MM.1S (cell line): ENCODE data around the gene KHNYN.

Experiments
- DNase-seq: peaks from one replicate; pipeline ENCODE4 v3.0.0-alpha.2; 2015
- H2AFZ ChIP-seq: fragments of 300-600 bp; sonication (generic); 2 replicates; pipeline ENCODE4 v1.6.0; 2016; ENCODE audit warnings: antibody characterized with exemption, low read length
- H3F3A ChIP-seq: fragments of 300-600 bp; sonication (generic); 2 replicates; pipeline ENCODE4 v1.6.1; 2016; ENCODE audit warnings: mild to moderate bottlenecking, antibody characterized with exemption, low read length, moderate library complexity, mixed read lengths; ENCODE audit not compliant: insufficient read depth
- H3K27ac ChIP-seq: fragments of 300-600 bp; sonication (generic); 2 replicates; pipeline ENCODE4 v1.5.1; 2016; ENCODE audit warnings: mild to moderate bottlenecking, low read length
- H3K27me3 ChIP-seq: fragments of 300-600 bp; sonication (generic); replicated peaks from 2 replicates; pipeline ENCODE4 v1.6.0; 2016; ENCODE audit warnings: low read length; ENCODE audit not compliant: insufficient read depth
- H3K36me3 ChIP-seq: fragments of 300-600 bp; sonication (generic); replicated peaks from 2 replicates; pipeline ENCODE4 v1.6.1; 2016; ENCODE audit warnings: mild to moderate bottlenecking, low read length, mixed read lengths; ENCODE audit not compliant: insufficient read depth
- H3K4me1 ChIP-seq: fragments of 300-600 bp; sonication (generic); 2 replicates; pipeline ENCODE4 v1.6.1; 2016; ENCODE audit warnings: low read length, mixed read lengths
- H3K4me2 ChIP-seq: fragments of 300-600 bp; sonication (generic); 2 replicates; pipeline ENCODE4 v1.6.0; 2016; ENCODE audit warnings: low read depth, low read length
- H3K4me3 ChIP-seq: fragments of 300-600 bp; sonication (generic); 2 replicates; pipeline ENCODE4 v1.5.1; 2016; ENCODE audit warnings: low read length, mixed read lengths
- H3K79me2 ChIP-seq: fragments of 300-600 bp; sonication (generic); 2 replicates; pipeline ENCODE4 v1.6.1; 2016; ENCODE audit warnings: mixed run types, low read length, mixed read lengths
- H3K9ac ChIP-seq: fragments of 300-600 bp; sonication (generic); 2 replicates; pipeline ENCODE4 v1.6.1; 2016; ENCODE audit warnings: low read length, mixed read lengths
- H3K9me2 ChIP-seq: fragments of 300-600 bp; sonication (generic); replicated peaks from 2 replicates; pipeline ENCODE4 v1.6.1; 2016; ENCODE audit warnings: mild to moderate bottlenecking, low read length, mixed read lengths; ENCODE audit not compliant: insufficient read depth
- H3K9me3 ChIP-seq: fragments of 300-600 bp; sonication (generic); replicated peaks from 2 replicates; pipeline ENCODE4 v1.6.1; 2016; ENCODE audit warnings: mild to moderate bottlenecking, low read length, mixed read lengths; ENCODE audit not compliant: insufficient read depth
- H4K20me1 ChIP-seq: fragments of 300-600 bp; sonication (generic); 2 replicates; pipeline ENCODE4 v1.6.1; 2016; ENCODE audit warnings: mild to moderate bottlenecking, low read length, moderate library complexity, mixed read lengths; ENCODE audit not compliant: insufficient read depth
- CTCF ChIP-seq: fragments of 300-600 bp; sonication (generic); IDR thresholded peaks from 2 replicates; pipeline ENCODE4 v1.5.1; 2016; ENCODE audit warnings: antibody characterized with exemption, low read length, mixed read lengths
- EZH2 ChIP-seq: fragments of 300-600 bp; sonication (generic); optimal IDR thresholded peaks from 2 replicates; pipeline ENCODE3; 2017; ENCODE audit warnings: low read depth, mild to moderate bottlenecking, antibody characterized with exemption, low read length, mixed read lengths
- EZH2phosphoT487 ChIP-seq: fragments of 300-600 bp; sonication (generic); IDR thresholded peaks from 2 replicates; pipeline ENCODE4 v1.6.1; 2018; ENCODE audit warnings: antibody characterized with exemption, low read length

The KHNYN gene

DNA sequence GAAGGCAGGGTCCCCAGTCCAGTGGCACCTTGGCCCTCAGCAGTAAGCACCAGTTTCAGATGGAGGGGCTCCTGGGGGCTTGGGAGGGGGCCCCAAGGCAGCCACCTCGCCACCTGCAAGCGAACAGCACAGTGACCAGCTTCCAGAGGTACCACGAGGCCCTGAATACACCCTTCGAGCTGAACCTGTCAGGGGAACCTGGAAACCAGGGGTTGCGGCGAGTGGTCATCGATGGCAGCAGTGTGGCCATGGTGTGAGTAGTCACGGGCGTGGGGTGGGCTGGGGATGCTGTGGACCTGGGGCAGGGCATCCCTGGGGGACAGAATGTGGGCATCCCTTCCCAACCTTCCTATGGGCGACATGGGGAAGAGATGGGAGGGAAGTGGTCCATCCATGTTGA lies 19.8 kb upstream of the KHNYN start:
- Histone ChIP-seq H3K4me3 (no peak overlapping the region), H2AFZ (no peak overlapping the region), H3K4me1 (no peaks in the 10 kb centered on the region), H3K27me3 (no peaks in the 10 kb centered on the region), H3K27ac (no peak overlapping the region), H3F3A (no peaks in the 10 kb centered on the region), H3K9me2 (no peaks in the 10 kb centered on the region), H3K4me2 (no peak overlapping the region), H3K9me3 (no peaks in the 10 kb centered on the region), H3K36me3 (no peaks in the 10 kb centered on the region), H3K79me2 (no peaks in the 10 kb centered on the region), H4K20me1 (no peaks in the 10 kb centered on the region), H3K9ac (no peak overlapping the region)
- TF ChIP-seq EZH2phosphoT487, result no peak
- no peak for TF ChIP-seq EZH2
- no peak for TF ChIP-seq CTCF
- no peak for DNase-seq

DNA sequence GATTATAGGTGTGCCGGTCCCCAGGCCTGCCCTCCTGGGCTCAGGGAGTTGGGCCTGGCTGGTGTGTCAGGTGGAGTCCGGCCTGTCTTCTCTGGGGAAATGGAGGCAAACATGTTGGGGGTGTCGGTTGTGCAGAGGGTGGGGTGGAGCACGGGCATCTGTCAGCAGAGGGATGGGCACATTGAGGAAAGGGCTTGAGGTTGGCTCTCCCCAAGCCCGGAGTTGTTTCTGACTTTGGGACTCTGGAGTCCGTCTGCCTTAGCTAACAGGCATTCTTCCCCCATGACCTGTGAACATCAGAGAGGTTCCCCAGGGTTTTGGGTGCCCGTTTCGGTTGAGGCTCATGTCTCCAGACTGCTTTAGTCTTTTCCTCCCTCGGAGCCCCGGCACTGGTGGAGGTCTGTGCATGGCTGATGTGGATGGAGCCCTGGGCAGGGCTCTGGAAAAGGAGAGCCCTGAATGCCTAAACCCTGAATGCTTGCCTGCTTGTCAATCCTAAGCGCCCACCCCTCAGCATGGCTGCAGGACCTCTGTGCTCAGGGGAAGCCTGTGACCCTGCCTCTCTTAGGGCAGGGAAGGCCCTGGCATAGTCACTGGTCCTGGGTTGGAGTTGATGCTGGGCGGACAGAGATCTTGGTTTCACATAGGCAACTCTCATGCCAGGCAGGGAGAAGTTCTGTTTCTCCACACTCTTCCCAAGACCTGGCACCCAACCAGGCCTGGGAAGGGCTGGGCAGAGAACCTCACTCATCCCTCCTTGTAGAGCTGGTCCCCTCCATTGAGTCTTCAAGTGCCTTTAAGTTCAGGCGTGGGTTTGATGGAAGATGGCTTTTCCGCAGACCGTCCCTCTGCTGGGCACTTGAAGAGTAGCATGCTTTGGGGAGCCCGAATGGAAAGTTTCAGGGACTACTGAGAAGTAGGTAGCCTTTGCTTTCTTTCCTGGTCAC lies 18.0 kb upstream of the KHNYN start:
- no peaks in the 10 kb centered on the region for H3K9me2 ChIP-seq
- TF ChIP-seq CTCF (peak; percentile 48), EZH2 (no peak), EZH2phosphoT487 (no peak)
- H3K27me3 ChIP-seq, result no peaks in the 10 kb centered on the region
- no peaks in the 10 kb centered on the region for H4K20me1 ChIP-seq
- H3K4me2 ChIP-seq, result no peak overlapping the region
- no peaks in the 10 kb centered on the region for H3F3A ChIP-seq
- no peak overlapping the region for H2AFZ ChIP-seq
- H3K27ac ChIP-seq, result no peak overlapping the region
- no peaks in the 10 kb centered on the region for H3K79me2 ChIP-seq
- no peak overlapping the region for H3K9ac ChIP-seq
- H3K4me3 ChIP-seq, result no peak overlapping the region
- no peaks in the 10 kb centered on the region for H3K9me3 ChIP-seq
- DNase-seq, result no peak
- H3K4me1 ChIP-seq, result no peaks in the 10 kb centered on the region
- no peaks in the 10 kb centered on the region for H3K36me3 ChIP-seq

GRCh38 chr14:24414077-24414476 lies 15.7 kb upstream of the KHNYN start:
- Histone ChIP-seq H3K9me2 (no peaks in the 10 kb centered on the region), H3K4me1 (no peaks in the 10 kb centered on the region), H3K36me3 (no peaks in the 10 kb centered on the region), H3K9me3 (no peaks in the 10 kb centered on the region), H4K20me1 (no peaks in the 10 kb centered on the region), H3K4me2 (no peak overlapping the region), H2AFZ (no peak overlapping the region), H3K27me3 (no peaks in the 10 kb centered on the region), H3K9ac (no peak overlapping the region), H3K4me3 (no peak overlapping the region), H3K27ac (no peak overlapping the region), H3K79me2 (no peaks in the 10 kb centered on the region), H3F3A (no peaks in the 10 kb centered on the region)
- no peak for TF ChIP-seq CTCF
- TF ChIP-seq EZH2, result no peak
- no peak for TF ChIP-seq EZH2phosphoT487
- DNase-seq, result no peak
